Anterior cingulate cortex (tissue), 58 donors: Measurements from ENCODE around the gene EXOC5.
A peak's percentile ranks its signal among the peaks of the same experiment; 100 is the strongest.

Source experiments
- DNase-seq, 58 donors: peaks; one replicate each; lab custom pipeline; 2025; lab: John Stamatoyannopoulos, UW

Gene EXOC5

GRCh38 chr14:57268161-57269069 lies at the start of gene EXOC5, which contains the start of gene AP5M1:
EXOC5 (minus strand) TSS chr14:57268905; CDS start chr14:57268648, 257 bp downstream.
AP5M1 (plus strand) TSS chr14:57268971; CDS start chr14:57269315, 344 bp downstream.
- DNase-seq: peak; percentile 52 to 95 (median 89)

GRCh38 chr14:57317248-57317833 lies 48.6 kb upstream of the EXOC5 start:
- DNase-seq: peak in 47 of 58 donors; percentile 1 to 68 (median 27)

- no peak for DNase-seq
Measured at GRCh38 chr14:57314396-57315089, 45.8 kb upstream of the EXOC5 start.

- no peak for DNase-seq
Measured at GRCh38 chr14:57302883-57303282, 34.2 kb upstream of the EXOC5 start.

GRCh38 chr14:57299511-57299910 lies 30.8 kb upstream of the EXOC5 start:
- DNase-seq: no peak

GRCh38 chr14:57297852-57298251 lies 29.1 kb upstream of the EXOC5 start:
- no peak for DNase-seq

GRCh38 chr14:57295239-57295638 lies 26.5 kb upstream of the EXOC5 start:
- DNase-seq: no peak

GRCh38 chr14:57293866-57294837 lies 25.4 kb upstream of the EXOC5 start:
- no peak for DNase-seq

GRCh38 chr14:57291692-57292647 lies 23.3 kb upstream of the EXOC5 start:
- no peak for DNase-seq

- DNase-seq: no peak
Measured at GRCh38 chr14:57290751-57291150, 22.0 kb upstream of the EXOC5 start.

- DNase-seq: no peak
Measured at GRCh38 chr14:57287745-57288144, 19.0 kb upstream of the EXOC5 start.

- no peak for DNase-seq
Measured at GRCh38 chr14:57277062-57277461, 8.4 kb upstream of the EXOC5 start.

GRCh38 chr14:57275023-57275664 lies 6.4 kb upstream of the EXOC5 start:
- no peak for DNase-seq

GRCh38 chr14:57274551-57274950 lies 5.8 kb upstream of the EXOC5 start:
- DNase-seq: no peak

GRCh38 chr14:57273236-57273635 lies 4.5 kb upstream of the EXOC5 start:
- no peak for DNase-seq

- no peak for DNase-seq
Measured at GRCh38 chr14:57266065-57266464, 2.6 kb downstream of the EXOC5 start.

GRCh38 chr14:57262117-57262516 lies 6.6 kb downstream of the EXOC5 start:
- DNase-seq: no peak

- no peak for DNase-seq
Measured at GRCh38 chr14:57261604-57262003, 7.1 kb downstream of the EXOC5 start.
